Muscle of back (tissue), 11 donors: Measurements from ENCODE around the gene RAG1. TPM values are rescaled to one million over a fixed set of nuclear protein-coding genes. Genes with fewer than 3 reads are reported as not detected.

Experiments
- DNase-seq, 3 donors: peaks; one replicate each; pipeline versions ENCODE4 v3.0.0 to v3.0.0-alpha.2; 2013
- polyA plus RNA-seq, 10 donors: library from polyadenylated mRNA; unstranded; fragments of 120-200 nt; gene quantifications; one replicate each; pipeline ENCODE4 v1.2.1, GENCODE V29; 2013; ENCODE audit not compliant: insufficient read length in 10 of 10

The RAG1 gene
- polyA plus RNA-seq, 10 donors = 4.4 to 16.7 (median 8.3) TPM

DNA sequence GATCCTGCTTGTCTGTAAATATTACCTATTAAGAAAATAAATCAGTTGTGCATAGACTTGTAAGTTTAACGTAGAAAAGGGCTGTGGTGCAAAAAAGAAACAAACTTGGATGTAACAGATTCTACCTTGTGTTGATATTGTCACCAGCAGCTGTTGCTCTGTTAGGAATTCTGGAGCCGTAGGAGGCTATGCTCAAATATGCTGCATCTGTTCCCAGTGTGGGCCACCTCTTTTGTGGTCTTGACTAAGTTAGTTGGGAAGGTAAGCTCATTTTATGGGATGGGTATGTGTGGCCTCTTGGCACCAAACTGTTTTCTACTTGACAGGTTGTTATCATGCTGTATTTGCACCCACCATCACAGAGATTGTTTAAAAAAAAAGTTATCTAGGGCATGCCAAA, 59.7 kb downstream of the RAG1 start:
- DNase-seq = no peak

DNA sequence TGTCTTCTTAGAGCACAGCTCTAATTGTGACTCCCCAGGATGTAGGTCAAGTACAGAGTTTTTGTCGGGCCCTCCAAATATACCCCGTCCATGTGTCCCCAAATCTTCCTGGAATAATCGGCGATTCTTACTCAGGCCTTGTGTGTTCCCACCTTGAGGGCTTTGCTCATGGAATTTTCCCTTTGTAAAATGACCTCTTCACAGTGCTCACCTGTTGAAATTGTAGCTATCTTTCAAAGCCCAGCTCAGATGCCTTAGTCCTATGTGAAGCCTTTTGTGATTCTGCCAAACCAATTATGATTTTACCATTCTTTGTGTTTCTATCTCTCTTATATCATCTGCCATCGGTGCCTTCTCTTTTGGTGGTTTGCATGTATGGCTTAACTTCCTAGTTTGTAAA, 60.3 kb downstream of the RAG1 start:
- no peak for DNase-seq

DNA sequence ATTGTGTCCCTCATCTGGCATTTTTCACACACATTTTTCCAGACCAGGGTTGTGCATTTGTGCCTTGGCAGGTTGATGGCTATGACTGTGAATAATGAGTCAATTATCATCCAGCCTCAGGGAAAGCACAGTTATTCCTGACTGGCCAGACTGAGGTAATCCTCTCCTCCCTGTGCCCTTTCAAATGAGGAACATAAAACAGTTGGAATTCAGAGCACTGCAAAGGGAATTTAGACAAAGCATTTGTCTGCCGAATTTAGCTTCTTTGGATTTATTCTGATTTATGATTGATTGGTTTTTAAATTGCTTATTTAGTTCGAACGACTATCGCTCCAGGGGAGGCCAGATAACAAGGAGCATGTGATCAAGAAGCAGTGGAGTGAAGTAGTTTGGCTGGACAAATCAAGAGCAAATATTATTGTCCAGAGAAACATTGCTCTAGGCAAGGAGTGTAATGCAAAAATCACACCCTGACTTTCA, 61.0 kb downstream of the RAG1 start:
- no peak for DNase-seq

Other genes starting within 250 kb of the RAG1 start
- gene TRAF6, start 57.7 kb upstream of the RAG1 start, polyA plus RNA-seq = 10 to 100 TPM; 14.2 to 23.1 (median 17.6) TPM
- gene IFTAP, start 26.5 kb downstream of the RAG1 start, polyA plus RNA-seq = 10 to 100 TPM; 31.0 to 57.6 (median 46.3) TPM
- under 1 TPM in 5 of 10 donors, not detected in 5; 0.20 to 0.44 (median 0.37) TPM for gene RAG2, start 30.2 kb downstream of the RAG1 start, polyA plus RNA-seq